Right renal cortex interstitium (tissue), 3 donors: ENCODE measurements around the gene BACH2. TPM values are rescaled to one million over a fixed set of nuclear protein-coding genes. Genes with fewer than 3 reads are reported as not detected.
A peak's percentile ranks its signal among the peaks of the same experiment; 100 is the strongest.
"Not testable (repeated sequence)": the region's sequence is repeated elsewhere in the genome, so short reads cannot be mapped to it uniquely, and the experiment has no call there.

Experiments
- DNase-seq, 3 donors: peaks; one replicate each; pipeline ENCODE4 v3.0.0-alpha.2; 2013; ENCODE audit warnings: low read depth in 3 of 3, low spot score in 2 of 3
- polyA plus RNA-seq, 3 donors: library from polyadenylated mRNA; unstranded; fragments of 120-200 nt; gene quantifications; one replicate each; pipeline ENCODE4 v1.2.1, GENCODE V29; 2013; ENCODE audit not compliant: insufficient read length in 3 of 3

The BACH2 gene
- polyA plus RNA-seq, 3 donors: 9.1 to 11.3 (median 10.0) TPM

GRCh38 chr6:89984926-89985750 lies 311.5 kb downstream of the BACH2 start:
- DNase-seq: no peak

- DNase-seq: no peak
These were observed 316.3 kb downstream of the BACH2 start for GRCh38 chr6:89980353-89980752.

- no peak for DNase-seq
These were observed 317.0 kb downstream of the BACH2 start for GRCh38 chr6:89979481-89980119.

GRCh38 chr6:89978749-89979145 lies 317.9 kb downstream of the BACH2 start:
- DNase-seq: no peak

- peak in 2 of 3 donors; percentile 63 to 84 for DNase-seq
These were observed 318.6 kb downstream of the BACH2 start for GRCh38 chr6:89977808-89978748.

GRCh38 chr6:89976694-89977020 lies 320.0 kb downstream of the BACH2 start:
- DNase-seq: no peak

GRCh38 chr6:89975991-89976693 lies 320.5 kb downstream of the BACH2 start:
- no peak for DNase-seq

- DNase-seq: no peak
These were observed 321.3 kb downstream of the BACH2 start for GRCh38 chr6:89975366-89975765.

GRCh38 chr6:89974834-89975233 lies 321.8 kb downstream of the BACH2 start:
- DNase-seq: no peak

- DNase-seq: no peak
These were observed 324.6 kb downstream of the BACH2 start for GRCh38 chr6:89972025-89972381.

- DNase-seq: not testable (repeated sequence)
These were observed 325.2 kb downstream of the BACH2 start for GRCh38 chr6:89971338-89972024.

GRCh38 chr6:89970609-89971337 lies 325.9 kb downstream of the BACH2 start:
- peak in 1 of 3 donors; percentile 34 for DNase-seq

- no peak for DNase-seq
These were observed 326.6 kb downstream of the BACH2 start for GRCh38 chr6:89970072-89970471.

- DNase-seq: no peak
These were observed 329.7 kb downstream of the BACH2 start for GRCh38 chr6:89966913-89967312.

- no peak for DNase-seq
These were observed 330.5 kb downstream of the BACH2 start for GRCh38 chr6:89966228-89966544.

GRCh38 chr6:89965441-89966227 lies 331.0 kb downstream of the BACH2 start:
- no peak for DNase-seq

GRCh38 chr6:89963391-89963790 lies 333.3 kb downstream of the BACH2 start:
- DNase-seq: no peak

GRCh38 chr6:89961481-89961880 lies 335.2 kb downstream of the BACH2 start:
- DNase-seq: no peak

- no peak for DNase-seq
These were observed 336.8 kb downstream of the BACH2 start for GRCh38 chr6:89959883-89960282.
